ENCODE results near the gene LHX3.

Gene LHX3

DNA sequence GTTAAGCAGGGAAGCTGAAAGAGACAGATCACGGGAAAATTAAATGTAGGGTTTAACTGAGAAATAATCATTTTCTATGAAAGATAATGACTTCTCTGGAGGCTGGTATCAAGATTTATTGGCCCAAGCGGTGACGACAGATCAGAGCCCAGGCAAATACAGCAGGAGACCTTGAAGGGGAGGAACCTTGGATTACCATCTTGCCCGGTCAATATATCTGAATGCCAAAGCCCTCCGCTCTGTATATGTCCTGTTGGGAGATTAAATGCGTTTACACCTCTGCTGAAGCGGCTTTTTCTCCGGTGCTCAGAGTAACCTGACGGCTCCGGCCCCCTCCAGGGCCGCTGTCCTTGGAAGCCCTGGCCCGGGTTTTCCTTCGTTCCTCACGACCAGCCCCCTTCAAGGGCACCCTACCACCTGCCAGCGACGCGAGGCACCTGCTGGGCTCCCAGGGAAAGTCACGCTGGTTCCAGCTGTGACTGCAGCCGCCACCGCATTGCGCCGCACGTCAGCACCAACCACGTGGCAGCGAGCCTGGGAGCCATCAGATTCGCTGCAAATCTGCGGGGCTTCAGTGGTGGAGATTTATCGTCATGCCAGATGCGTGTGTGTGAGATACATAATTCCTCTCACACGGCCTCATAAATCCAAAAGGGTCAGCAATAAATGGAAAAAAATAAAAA, 45.1 kb upstream of the LHX3 start:
- TF ChIP-seq, protein P1, sequence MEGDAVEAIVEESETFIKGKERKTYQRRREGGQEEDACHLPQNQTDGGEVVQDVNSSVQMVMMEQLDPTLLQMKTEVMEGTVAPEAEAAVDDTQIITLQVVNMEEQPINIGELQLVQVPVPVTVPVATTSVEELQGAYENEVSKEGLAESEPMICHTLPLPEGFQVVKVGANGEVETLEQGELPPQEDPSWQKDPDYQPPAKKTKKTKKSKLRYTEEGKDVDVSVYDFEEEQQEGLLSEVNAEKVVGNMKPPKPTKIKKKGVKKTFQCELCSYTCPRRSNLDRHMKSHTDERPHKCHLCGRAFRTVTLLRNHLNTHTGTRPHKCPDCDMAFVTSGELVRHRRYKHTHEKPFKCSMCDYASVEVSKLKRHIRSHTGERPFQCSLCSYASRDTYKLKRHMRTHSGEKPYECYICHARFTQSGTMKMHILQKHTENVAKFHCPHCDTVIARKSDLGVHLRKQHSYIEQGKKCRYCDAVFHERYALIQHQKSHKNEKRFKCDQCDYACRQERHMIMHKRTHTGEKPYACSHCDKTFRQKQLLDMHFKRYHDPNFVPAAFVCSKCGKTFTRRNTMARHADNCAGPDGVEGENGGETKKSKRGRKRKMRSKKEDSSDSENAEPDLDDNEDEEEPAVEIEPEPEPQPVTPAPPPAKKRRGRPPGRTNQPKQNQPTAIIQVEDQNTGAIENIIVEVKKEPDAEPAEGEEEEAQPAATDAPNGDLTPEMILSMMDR (IDR thresholded peaks at IDR 0.05) = no peak
- Histone ChIP-seq H3K27ac (no peak overlapping the region), H3K4me3 (no peak overlapping the region)
- DNase-seq (ENCODE audit: low spot score) = no peak

DNA sequence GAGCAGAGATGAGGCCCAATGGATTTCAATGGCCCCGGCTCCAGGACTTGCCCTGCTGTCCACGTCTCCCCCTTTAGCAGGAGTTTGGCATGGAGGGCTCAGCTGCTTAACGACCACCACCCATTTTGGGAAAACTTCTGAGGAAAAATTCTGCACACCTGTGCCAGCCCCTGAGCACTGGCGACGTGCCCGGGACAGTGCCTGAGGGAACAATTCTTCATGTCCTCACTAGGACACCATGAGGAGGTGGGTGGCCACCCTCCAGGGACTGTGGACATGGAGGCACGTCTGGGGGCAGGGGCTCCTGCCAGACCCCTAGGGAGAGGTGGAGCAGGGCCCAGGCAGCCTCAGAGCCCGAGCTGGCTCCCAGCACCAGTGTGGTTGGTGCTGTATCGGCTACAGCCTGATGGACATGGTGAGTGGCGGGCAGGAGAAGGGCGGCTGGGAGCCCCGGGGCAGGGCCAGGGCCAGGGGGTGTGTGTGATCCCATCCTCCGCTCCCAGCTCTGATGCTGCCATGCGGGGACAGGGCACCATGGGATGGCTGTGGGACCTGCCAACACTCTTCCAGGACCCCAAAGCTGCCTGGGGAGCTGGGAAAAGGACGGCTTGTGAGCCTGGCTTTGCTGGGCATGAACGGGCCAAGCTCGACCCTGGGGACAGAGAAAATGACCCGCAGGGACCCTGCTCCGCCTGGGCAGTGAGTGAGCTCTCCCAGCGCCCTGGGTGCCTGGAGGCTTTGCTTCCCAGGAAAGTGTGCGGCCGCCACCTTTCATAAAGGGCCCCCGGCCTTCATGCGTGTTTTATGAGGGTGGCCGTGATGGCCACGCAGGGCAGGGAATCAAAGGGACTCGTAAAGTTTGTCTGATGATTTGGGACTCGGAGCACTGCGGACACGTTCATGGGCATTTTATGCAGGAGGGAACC, 44.3 kb upstream of the LHX3 start:
- Histone ChIP-seq H3K4me3 (no peak overlapping the region), H3K27ac (no peak overlapping the region)
- no peak for DNase-seq (ENCODE audit: low spot score)
- TF ChIP-seq, protein P1 (IDR thresholded peaks at IDR 0.05) = no peak

DNA sequence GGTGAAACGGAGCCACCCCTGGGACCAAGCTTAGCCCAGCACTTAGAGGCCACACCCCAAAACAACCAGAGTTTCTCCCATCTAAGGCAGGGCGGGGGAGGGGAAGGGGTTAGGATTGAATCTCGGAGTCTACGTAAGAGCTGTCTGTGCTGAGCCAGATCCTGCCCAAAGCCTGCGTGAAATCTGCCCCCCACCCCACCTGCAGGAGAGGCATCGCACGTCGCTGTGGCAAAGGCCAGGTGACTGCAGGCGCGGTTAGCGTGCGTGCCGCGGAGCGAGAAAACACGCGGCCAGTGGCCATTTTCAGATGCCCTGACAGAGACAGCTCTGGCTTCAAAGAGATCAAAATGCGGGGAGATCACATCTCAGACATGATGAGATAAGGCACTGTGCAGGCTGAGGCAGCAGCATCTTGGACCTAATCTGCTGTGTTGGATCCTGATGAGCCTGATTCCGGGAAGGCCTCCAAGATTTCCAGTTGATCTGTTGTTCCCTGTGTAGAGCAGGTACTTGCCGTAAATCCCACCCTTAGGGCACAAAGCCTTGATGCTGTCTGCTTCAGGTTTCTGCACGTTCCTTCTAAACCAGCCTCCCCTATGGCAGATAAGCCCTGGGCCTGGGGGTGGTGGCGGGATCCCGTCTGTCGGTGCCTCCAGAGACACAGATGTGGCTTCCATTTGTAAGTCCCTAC, 43.2 kb upstream of the LHX3 start:
- TF ChIP-seq, protein P1 (IDR thresholded peaks at IDR 0.05) = no peak
- DNase-seq (ENCODE audit: low spot score) = no peak
- no peak overlapping the region for H3K4me3 ChIP-seq
- H3K27ac ChIP-seq = no peak overlapping the region

DNA sequence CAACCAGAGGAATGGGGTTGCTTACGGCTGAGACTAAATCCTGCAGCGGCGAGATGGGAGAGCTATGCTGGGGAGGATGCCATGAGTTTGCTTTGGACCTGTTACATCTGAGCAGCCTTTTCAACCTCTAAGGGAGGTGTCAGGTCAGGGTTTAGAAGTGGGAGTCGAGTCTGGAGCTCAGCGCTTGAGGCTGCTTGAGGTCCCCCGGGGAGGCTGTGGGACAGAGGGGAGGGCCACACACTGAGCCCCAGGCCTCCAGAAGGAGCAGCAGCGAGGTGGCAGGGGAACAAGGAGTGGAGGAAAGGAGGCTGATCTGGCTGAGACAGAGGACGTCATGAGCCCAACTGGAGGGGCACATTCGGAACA, 42.6 kb upstream of the LHX3 start:
- Histone ChIP-seq H3K4me3 (no peak overlapping the region), H3K27ac (no peak overlapping the region)
- TF ChIP-seq, protein P1 (IDR thresholded peaks at IDR 0.05) = no peak
- DNase-seq (ENCODE audit: low spot score) = no peak

DNA sequence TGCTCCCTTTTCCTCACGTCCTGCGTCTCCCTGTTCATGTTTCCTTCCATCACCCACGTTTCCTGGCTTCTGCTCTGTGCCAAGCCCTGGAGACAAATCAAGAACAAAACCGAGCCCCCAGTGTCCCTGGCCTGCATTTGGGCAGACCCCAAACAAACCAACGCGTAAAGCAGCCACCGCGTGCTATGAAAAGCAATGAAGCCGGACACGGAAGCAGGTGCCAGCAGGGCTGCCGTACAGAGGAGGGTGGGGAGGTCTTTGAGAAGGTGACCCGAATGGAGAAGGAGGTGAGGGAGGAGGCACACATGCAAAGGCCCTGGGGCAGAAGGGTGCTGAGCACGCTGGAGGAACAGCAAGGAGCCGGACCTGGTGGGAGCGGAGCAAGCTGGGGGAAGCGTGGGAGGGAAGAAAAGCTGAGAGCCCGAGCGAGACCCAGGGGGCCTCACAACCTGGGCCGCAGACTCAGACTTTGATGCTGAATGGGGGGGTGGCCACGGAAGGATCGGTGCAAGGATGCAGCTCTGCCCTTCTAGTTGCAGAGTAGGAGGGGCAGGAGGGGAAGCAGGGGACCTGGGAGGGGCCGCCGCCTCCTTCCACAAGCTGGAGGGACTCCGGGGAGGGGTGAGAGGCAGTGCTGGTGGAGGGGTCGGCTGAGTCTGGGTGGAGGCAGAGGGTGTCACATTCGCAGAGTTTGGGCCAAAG, 42.1 kb upstream of the LHX3 start:
- DNase-seq (ENCODE audit: low spot score) = no peak
- Histone ChIP-seq H3K27ac (no peak overlapping the region), H3K4me3 (no peak overlapping the region)
- TF ChIP-seq, protein P1 (IDR thresholded peaks at IDR 0.05) = no peak

DNA sequence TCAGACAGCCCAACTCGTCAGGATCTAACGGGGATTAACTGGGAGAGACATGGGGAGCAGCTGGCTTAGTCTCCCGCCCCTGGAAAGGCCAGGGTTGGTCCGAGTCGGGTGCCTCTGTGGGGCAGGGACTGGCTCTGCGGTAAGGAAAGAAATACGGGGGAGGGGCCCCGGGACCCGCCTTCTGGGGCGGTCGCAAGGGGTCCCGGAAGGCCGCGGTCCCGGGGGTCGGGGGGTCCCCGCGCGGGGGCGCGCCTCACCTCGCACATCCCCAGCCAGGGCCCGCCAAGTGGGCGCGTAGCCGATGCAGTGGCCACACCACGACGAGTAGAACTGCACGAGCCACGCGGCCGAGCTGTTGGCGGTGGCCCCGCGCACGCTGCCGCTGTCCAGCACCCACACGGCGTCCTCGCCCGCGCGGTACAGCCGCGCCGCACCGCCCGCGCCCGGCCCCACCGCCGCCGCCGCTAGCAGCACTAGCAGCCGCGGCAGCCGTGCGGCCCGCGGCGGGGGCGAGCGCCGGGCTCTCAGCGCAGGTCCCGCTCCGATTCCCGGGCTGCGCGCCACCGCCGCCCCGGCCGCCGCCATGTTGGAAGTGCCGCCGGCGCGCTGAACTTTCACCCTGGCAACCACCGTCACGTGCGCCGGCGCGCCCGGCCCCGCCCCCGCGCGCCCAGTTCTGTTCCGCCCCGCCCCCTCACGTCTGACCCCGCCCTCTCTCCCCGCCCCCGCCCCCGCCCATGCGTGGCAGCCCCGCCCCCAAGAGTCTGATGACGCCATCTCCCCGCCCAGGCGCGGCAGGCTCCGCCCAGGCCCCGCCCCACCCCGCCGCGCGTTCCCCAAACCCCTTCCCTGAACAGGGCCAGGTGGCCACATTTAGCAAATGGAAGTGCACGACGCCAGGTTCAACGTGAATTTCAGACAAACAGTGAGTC, 40.6 kb upstream of the LHX3 start, which contains the start of gene QSOX2:
TSS of gene QSOX2 (minus strand) at position 594 of the 932 bp plus-strand sequence. CDS start at position 585, 9 bp downstream.
- H3K4me3 ChIP-seq = peak within 1 kb of the TSS; percentile 76
- DNase-seq (ENCODE audit: low spot score) = peak; percentile 84
- TF ChIP-seq, protein P1 (IDR thresholded peaks at IDR 0.05) = no peak
- peak within 1 kb of the TSS in 1 of 2 donors; percentile 34 for H3K27ac ChIP-seq
